Caco-2 (cell line): ENCODE results near the gene HMCES. TPM values are rescaled to one million over a fixed set of nuclear protein-coding genes. Genes with fewer than 3 reads are reported as not detected.
"Not testable (repeated sequence)": the region's sequence is repeated elsewhere in the genome, so short reads cannot be mapped to it uniquely, and the experiment has no call there.

ENCODE experiments used
- BruUV-seq: library from RNA; stranded (reverse); fragments of 400-500 nt; replicated peaks from 2 replicates; lab custom pipeline; 2021; lab: Mats Ljungman, UMichigan
- CTCF ChIA-PET: fragments of 300-600 bp; sonication (Branson Sonifier 250); formaldehyde crosslinking; loops from one replicate; lab custom pipeline; 2022; ENCODE audit warnings: antibody characterized with exemption; lab: Charles Lee
- POLR2A ChIA-PET: fragments of 300-600 bp; sonication (Branson Sonifier 250); formaldehyde crosslinking; loops from one replicate; lab custom pipeline; 2022; ENCODE audit warnings: antibody characterized with exemption; lab: Charles Lee
- DNase-seq, 2 experiments: peaks; one replicate each; pipeline versions ENCODE4 v3.0.0 to v3.0.0-alpha.2; 2020 to 2022
- H3K27me3 ChIP-seq: replicated peaks from 2 replicates; pipeline ENCODE4 v1.6.0; 2011; ENCODE audit warnings: low read length; ENCODE audit not compliant: control insufficient read depth, insufficient read depth
- H3K36me3 ChIP-seq: 2 replicates; pipeline ENCODE4 v1.5.1; 2011; ENCODE audit warnings: low read length; ENCODE audit not compliant: control insufficient read depth, insufficient read depth
- H3K4me1 ChIP-seq: fragments of 250-450 bp; sonication (Bioruptor Pico); 2 replicates; pipeline ENCODE4 v1.5.1; 2020; ENCODE audit warnings: mild to moderate bottlenecking
- H3K4me3 ChIP-seq: 2 replicates; pipeline ENCODE4 v1.5.1; 2011; ENCODE audit warnings: low read depth, mild to moderate bottlenecking, control low read depth, low read length
- H3K9me3 ChIP-seq: fragments of 250-450 bp; sonication (Bioruptor Pico); 2 replicates; pipeline ENCODE4 v1.5.1; 2020; ENCODE audit warnings: mild to moderate bottlenecking, moderate library complexity
- H3K27ac Mint-ChIP-seq: one replicate; pipeline ENCODE4 v1.8.0; 2022; ENCODE audit warnings: mixed read lengths; ENCODE audit not compliant: unreplicated experiment
- H3K27me3 Mint-ChIP-seq: one replicate; pipeline ENCODE4 v1.8.0; 2022; ENCODE audit warnings: mixed read lengths; ENCODE audit not compliant: insufficient read depth, unreplicated experiment
- H3K36me3 Mint-ChIP-seq: one replicate; pipeline ENCODE4 v1.8.0; 2022; ENCODE audit warnings: mild to moderate bottlenecking, mixed read lengths; ENCODE audit not compliant: insufficient read depth, unreplicated experiment
- H3K4me1 Mint-ChIP-seq: one replicate; pipeline ENCODE4 v1.8.0; 2022; ENCODE audit warnings: low read depth, mixed read lengths; ENCODE audit not compliant: unreplicated experiment
- H3K4me3 Mint-ChIP-seq: one replicate; pipeline ENCODE4 v1.8.0; 2022; ENCODE audit warnings: mild to moderate bottlenecking, moderate library complexity, mixed read lengths; ENCODE audit not compliant: unreplicated experiment
- H3K9me3 Mint-ChIP-seq: one replicate; pipeline ENCODE4 v1.8.0; 2022; ENCODE audit warnings: mixed read lengths; ENCODE audit not compliant: unreplicated experiment
- CTCF ChIP-seq, 2 experiments: fragments of 200-600 bp in 1 of 2; IDR thresholded peaks; 1 replicate in 1 of 2; 2 replicates in 1 of 2; pipeline versions ENCODE4 v1.5.1 to v1.8.0; 2011 to 2022; ENCODE audit warnings: antibody characterized with exemption in 1 of 2, control low read depth in 1 of 2, inconsistent platforms in 1 of 2, low read depth in 1 of 2, low read length in 1 of 2, mild to moderate bottlenecking in 1 of 2, moderate library complexity in 1 of 2; ENCODE audit not compliant: insufficient read depth in 1 of 2, severe bottlenecking in 1 of 2, unreplicated experiment in 1 of 2
- intact Hi-C: fragments of 100-400 bp; cut with micrococcal nuclease; formaldehyde crosslinking; loops from one replicate; pipeline ENCODE4 v1.10.0; 2022; ENCODE audit not compliant: unreplicated experiment
- total RNA-seq: library from RNA; stranded (reverse); gene quantifications from 2 replicates; pipeline ENCODE4 v1.2.3, GENCODE V29; 2022

HMCES gene
- total RNA-seq, 1 experiment from 2014 or later, result 47.7 TPM

GRCh38 chr3:129347458-129347845, 68.8 kb downstream of the HMCES start:
- POLR2A ChIA-PET, result no interaction called here
- BruUV-seq, result no TSS peak
- no peak for DNase-seq
- Mint-ChIP-seq H3K27ac (no peak overlapping the region), H3K4me3 (no peak overlapping the region), H3K9me3 (no peaks in the 10 kb centered on the region), H3K36me3 (peaks cover 6% of the 10 kb centered on the region), H3K27me3 (no peaks in the 10 kb centered on the region), H3K4me1 (no peaks in the 10 kb centered on the region)
- CTCF ChIA-PET, result no interaction called here
- TF ChIP-seq CTCF (IDR thresholded peaks at IDR 0.05; ENCODE audit: insufficient read depth in 1 of 2, low read depth in 1 of 2, low read length in 1 of 2, severe bottlenecking in 1 of 2, unreplicated experiment in 1 of 2), result no peak
- no peak overlapping the region for H3K4me3 ChIP-seq
- H3K9me3 ChIP-seq, result no peaks in the 10 kb centered on the region
- H3K27me3 ChIP-seq, result no peaks in the 10 kb centered on the region
- intact Hi-C loops, result no loop called here
- no peaks in the 10 kb centered on the region for H3K4me1 ChIP-seq
- H3K36me3 ChIP-seq, result no peaks in the 10 kb centered on the region

- H3K27me3 Mint-ChIP-seq, result no peaks in the 10 kb centered on the region
- CTCF ChIA-PET, result no interaction called here
- POLR2A ChIA-PET, result no interaction called here
- H3K9me3 Mint-ChIP-seq, result no peaks in the 10 kb centered on the region
- H3K4me3 Mint-ChIP-seq, result no peak overlapping the region
- no peak for DNase-seq
- H3K36me3 ChIP-seq, result no peaks in the 10 kb centered on the region
- no peaks in the 10 kb centered on the region for H3K4me1 Mint-ChIP-seq
- no peak overlapping the region for H3K4me3 ChIP-seq
- intact Hi-C loops, result no loop called here
- no TSS peak for BruUV-seq
- TF ChIP-seq CTCF (IDR thresholded peaks at IDR 0.05; ENCODE audit: insufficient read depth in 1 of 2, low read depth in 1 of 2, low read length in 1 of 2, severe bottlenecking in 1 of 2, unreplicated experiment in 1 of 2), result no peak
- H3K27ac Mint-ChIP-seq, result no peak overlapping the region
- no peaks in the 10 kb centered on the region for H3K36me3 Mint-ChIP-seq
- H3K4me1 ChIP-seq, result no peaks in the 10 kb centered on the region
- no peaks in the 10 kb centered on the region for H3K27me3 ChIP-seq
- no peaks in the 10 kb centered on the region for H3K9me3 ChIP-seq
Observed at GRCh38 chr3:129348734-129349133, 70.1 kb downstream of the HMCES start.

GRCh38 chr3:129349169-129349568, 70.5 kb downstream of the HMCES start:
- H3K9me3 Mint-ChIP-seq, H3K4me3 ChIP-seq, H3K27ac Mint-ChIP-seq, H3K36me3 Mint-ChIP-seq, POLR2A ChIA-PET, DNase-seq, H3K4me3 Mint-ChIP-seq, H3K4me1 Mint-ChIP-seq, CTCF ChIA-PET, H3K4me1 ChIP-seq, H3K36me3 ChIP-seq, BruUV-seq, H3K9me3 ChIP-seq, H3K27me3 Mint-ChIP-seq, intact Hi-C loops, H3K27me3 ChIP-seq: not testable (repeated sequence)

GRCh38 chr3:129349791-129350190, 71.1 kb downstream of the HMCES start:
- POLR2A ChIA-PET, result no interaction called here
- TF ChIP-seq CTCF (IDR thresholded peaks at IDR 0.05; ENCODE audit: insufficient read depth in 1 of 2, low read depth in 1 of 2, low read length in 1 of 2, severe bottlenecking in 1 of 2, unreplicated experiment in 1 of 2), result no peak
- no peaks in the 10 kb centered on the region for H3K36me3 Mint-ChIP-seq

More at GRCh38 chr3:129349791-129350190, 71.1 kb downstream of the HMCES start:
- no TSS peak for BruUV-seq
- H3K9me3 Mint-ChIP-seq, result no peaks in the 10 kb centered on the region
- H3K27ac Mint-ChIP-seq, result no peak overlapping the region
- no peaks in the 10 kb centered on the region for H3K27me3 Mint-ChIP-seq
- Histone ChIP-seq H3K4me3 (no peak overlapping the region), H3K9me3 (no peaks in the 10 kb centered on the region), H3K4me1 (no peaks in the 10 kb centered on the region), H3K36me3 (no peaks in the 10 kb centered on the region), H3K27me3 (no peaks in the 10 kb centered on the region)
- intact Hi-C loops, result no loop called here
- H3K4me1 Mint-ChIP-seq, result no peaks in the 10 kb centered on the region
- H3K4me3 Mint-ChIP-seq, result no peak overlapping the region
- no peak for DNase-seq
- CTCF ChIA-PET, result no interaction called here
